OCI-LY7 (cell line): ENCODE measurements around the gene KIAA1671.

Experiments
- CTCF ChIP-seq: fragments of 200-600 bp; sonication (generic); conservative IDR thresholded peaks from 2 replicates; pipeline ENCODE4 v1.5.1; 2014; ENCODE audit warnings: mild to moderate bottlenecking, antibody characterized with exemption, low read length, moderate library complexity, mixed read lengths
- EZH2phosphoT487 ChIP-seq: fragments of 200-600 bp; sonication (generic); IDR thresholded peaks from 2 replicates; pipeline ENCODE4 v1.6.1; 2018; ENCODE audit warnings: low read depth, borderline replicate concordance, mild to moderate bottlenecking, mixed run types, antibody characterized with exemption, low read length, moderate library complexity, mixed read lengths

- TF ChIP-seq CTCF (no peak), EZH2phosphoT487 (no peak)
Observed at GRCh38 chr22:25167834-25168601, 215.5 kb downstream of the KIAA1671 start.
